HTERT RPE-1 (cell line): ENCODE measurements around the gene CAMK2B.
"Not testable (repeated sequence)": the region's sequence is repeated elsewhere in the genome, so short reads cannot be mapped to it uniquely, and the experiment has no call there.

Experiments
- in situ Hi-C: fragments of 300-500 bp; cut with MboI; formaldehyde crosslinking; loops from 4 replicates; pipeline ENCODE4 v1.14.3; 2020; ENCODE audit warnings: low sequenced_read_pairs

CAMK2B gene

DNA sequence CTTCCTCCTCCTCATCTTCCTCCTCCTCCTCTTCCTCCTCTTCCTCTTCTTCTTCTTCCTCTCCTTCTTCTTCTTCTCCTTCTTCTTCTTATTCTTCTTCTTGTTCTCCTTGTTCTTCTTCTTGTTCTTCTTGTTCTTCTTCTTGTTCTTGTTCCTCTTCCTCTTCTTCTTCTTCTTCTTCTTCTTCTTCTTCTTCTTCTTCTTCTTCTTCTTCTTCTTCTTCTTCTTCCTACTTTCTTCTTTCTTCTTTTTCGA is 150.8 kb downstream of the CAMK2B start:
- in situ Hi-C loops = not testable (repeated sequence)

DNA sequence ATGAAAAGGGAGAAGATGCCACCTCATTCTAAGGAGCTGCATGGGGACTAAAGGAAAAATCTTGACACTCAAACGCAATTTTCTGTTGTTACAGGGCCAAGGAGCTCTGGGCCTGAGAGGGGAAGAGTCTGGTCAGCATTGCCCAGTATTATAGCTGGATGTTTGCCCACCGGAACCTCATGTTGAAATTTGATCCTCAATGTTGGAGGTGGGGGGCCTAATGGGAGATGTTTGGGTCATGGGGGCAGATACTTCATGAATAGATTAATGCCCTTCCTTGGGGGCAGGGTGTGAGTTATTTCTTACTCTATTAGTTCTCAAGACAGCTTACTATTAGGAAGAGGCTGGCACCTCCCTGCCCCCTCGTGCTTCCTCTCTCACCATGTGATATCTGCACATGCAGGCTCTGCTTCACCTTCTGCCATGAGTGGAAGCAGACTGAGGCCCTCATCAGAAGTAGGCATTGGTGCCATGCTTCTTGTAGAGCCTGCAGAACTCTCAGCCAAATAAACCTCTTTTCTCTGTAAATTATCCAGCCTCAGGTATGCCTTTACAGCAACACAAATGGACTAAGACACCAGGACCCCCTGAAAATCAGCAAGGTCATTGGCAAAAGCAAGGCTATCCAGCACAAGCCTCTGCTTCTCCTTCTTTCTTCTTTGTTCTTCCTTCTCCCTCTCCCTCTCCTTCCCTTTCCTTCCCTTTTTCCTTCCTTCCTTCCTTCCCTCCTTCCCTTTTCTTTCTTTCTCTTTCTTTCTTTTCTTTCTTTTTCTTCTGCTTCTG is 151.3 kb downstream of the CAMK2B start:
- in situ Hi-C loops = no loop called here

DNA sequence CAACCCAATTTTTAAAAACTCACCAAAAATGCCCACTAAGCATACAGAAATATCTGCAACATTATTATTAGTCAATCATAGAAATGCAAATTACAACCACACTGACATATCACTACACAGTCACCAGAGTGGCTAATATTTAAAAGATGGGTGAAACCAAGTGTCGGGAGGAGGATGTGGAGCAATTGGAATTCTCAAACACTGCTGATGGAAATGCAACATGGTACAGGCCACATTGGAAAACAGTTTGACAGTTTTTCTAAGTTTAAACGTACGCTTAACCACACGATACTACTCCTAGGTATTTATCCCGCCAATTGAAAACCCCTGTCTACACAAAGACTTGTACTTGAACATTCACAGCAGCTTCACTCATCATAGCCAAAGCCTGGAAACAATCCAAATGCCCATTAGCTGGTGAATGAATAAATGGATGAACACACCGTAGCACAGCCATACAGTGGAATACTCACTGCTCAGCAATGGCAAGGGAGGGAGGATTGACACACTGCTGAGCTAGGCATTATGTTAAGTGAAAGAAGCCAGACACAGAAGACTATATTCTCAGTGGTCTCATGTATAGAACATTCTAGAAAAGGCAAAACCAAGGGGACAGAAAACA is 152.5 kb downstream of the CAMK2B start:
- in situ Hi-C loops = no loop called here

DNA sequence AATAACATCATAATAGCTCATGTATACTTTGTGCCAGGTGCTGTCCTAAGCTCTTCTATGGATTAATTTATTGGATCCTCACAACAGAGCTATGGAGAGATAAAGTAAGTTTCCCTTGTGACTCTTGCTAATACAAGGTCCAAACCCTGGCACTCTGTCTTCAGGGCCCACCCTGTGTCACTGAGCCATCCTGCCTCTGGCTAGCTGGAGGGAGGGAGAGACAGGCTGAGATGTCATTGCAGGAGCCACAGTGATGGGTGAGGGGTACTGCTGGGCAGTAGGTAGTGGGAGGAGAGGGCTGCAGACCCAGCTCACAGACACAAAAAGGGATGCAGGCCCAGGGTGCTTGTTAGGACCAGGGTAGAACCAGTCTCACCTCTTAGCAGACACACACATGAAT is 153.0 kb downstream of the CAMK2B start:
- in situ Hi-C loops = no loop called here

DNA sequence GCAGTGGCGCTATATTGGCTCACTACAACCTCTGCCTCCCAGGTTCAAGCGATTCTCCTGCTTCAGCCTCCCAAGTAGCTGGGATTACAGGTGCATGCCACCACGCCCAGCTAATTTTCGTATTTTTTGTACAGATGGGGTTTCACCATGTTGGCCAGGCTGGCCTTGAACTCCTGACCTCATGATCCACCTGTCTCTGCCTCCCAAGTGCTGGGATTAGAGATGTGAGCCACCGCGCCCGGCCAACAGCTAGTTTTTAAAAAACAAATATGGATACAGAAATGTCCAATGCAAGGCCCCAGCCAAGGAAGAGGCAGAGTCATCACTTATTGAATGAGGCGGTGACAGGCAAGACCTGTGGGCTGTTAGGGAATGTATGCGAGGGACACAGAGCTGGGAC is 153.5 kb downstream of the CAMK2B start:
- in situ Hi-C loops = not testable (repeated sequence)

DNA sequence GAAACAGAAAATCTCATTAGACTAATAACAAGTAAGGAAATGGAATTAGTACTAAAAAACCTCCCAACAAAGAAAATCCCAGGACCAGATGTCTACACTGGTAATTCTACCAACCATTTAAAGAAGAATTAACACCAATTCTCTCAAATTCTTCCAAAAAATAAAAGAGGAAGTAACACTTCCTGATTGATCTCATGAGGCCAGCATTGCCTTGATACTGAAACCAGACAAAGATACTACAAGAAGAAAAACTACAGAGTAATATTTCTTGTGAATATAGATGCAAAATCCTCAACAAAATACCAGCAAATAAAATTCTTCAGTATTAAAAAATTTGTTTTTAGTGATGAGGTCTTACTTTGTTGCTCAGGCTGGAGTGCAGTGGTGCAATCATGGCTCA is 157.5 kb downstream of the CAMK2B start:
- in situ Hi-C loops = no loop called here
